ENCODE data around the gene GNB3. TPM values are rescaled to one million over a fixed set of nuclear protein-coding genes. Genes with fewer than 3 reads are reported as not detected.

The GNB3 gene
- total and polyA plus RNA-seq, 9 of the 15 experiments (the other 6 are each of a cell fraction or from before 2014, with no cell fraction given) = 1.4 to 5.8 (median 2.0) TPM

DNA sequence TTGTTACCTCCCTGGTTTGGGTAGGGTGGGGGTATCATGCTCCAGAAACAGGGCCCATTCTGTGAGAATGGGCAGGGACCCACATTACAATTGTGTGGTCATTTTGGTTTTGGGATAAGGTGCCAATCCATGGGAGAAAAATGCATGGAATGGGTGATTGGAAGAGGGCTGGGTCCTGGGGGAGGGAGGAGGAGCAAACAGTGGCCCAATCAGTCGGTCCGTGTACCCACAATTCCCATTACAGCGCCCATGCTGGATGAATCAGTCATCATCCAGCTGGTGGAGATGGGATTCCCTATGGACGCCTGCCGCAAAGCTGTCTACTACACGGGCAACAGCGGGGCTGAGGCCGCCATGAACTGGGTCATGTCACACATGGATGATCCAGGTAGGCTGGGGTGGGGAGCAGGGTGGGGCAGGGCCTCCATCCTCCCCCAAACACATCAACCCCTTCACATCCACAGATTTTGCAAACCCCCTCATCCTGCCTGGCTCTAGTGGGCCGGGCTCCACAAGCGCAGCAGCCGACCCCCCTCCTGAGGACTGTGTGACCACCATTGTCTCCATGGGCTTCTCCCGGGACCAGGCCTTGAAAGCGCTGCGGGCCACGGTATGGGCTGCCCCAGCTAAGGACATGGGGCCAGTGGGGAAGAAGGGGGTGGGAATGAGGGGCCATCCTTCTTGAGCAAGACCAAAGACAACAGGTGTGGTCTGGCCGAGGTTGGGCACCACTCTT is 23.0 kb downstream of the GNB3 start:
- peaks cover 19% of the 10 kb centered on the region for H3K79me2 ChIP-seq (ENCODE audit: control insufficient read depth, insufficient read depth, low read length)
- H3K36me3 ChIP-seq (ENCODE audit: control insufficient read depth, insufficient read depth, low read length) = peaks cover 71% of the 10 kb centered on the region; the same call in 2 of the 3 replicates
- no peaks in the 10 kb centered on the region for H3K27me3 ChIP-seq (ENCODE audit: control insufficient read depth in 2 of 2, insufficient read depth in 2 of 2, low read length in 2 of 2)
- intact Hi-C loops (cut with micrococcal nuclease) = no loop called here
- H3K9me1 ChIP-seq (ENCODE audit: control insufficient read depth, insufficient read depth, low read length) = no peaks in the 10 kb centered on the region
- peaks cover 14 to 23% of the 10 kb centered on the region in 2 experiments; a peak in 4 of 5 replicates for H3K4me1 ChIP-seq (replicated peaks in 1 of 2; ENCODE audit: control insufficient read depth in 2 of 2, insufficient read depth in 2 of 2, low read length in 2 of 2)
- H3K27ac ChIP-seq (ENCODE audit: extremely low read depth, low read depth, low read length) = no peak overlapping the region
- H3K4me2 ChIP-seq (ENCODE audit: insufficient read depth, low read length) = no peak overlapping the region
- CTCF ChIA-PET (ENCODE audit: low intra/inter-chr PET ratio) = no interaction called here
- POLR2A ChIA-PET = interaction anchor here (0.9 to 11.3 kb wide), 3 partner anchors 8 to 10 kb away, joined by 3 to 174 read pairs (median 4); partner anchors contain the start of genes CDCA3, SPSB2 and USP5
- in situ Hi-C loops (cut with MboI) = no loop called here
- no peak for FAIRE-seq
- no peak overlapping the region for H2AFZ ChIP-seq (ENCODE audit: low read depth, low read length)
- ATAC-seq = no peak
- peaks cover 9% of the 10 kb centered on the region; the same call in 1 of the 2 replicates for H4K20me1 ChIP-seq (replicated peaks; ENCODE audit: control insufficient read depth, insufficient read depth, low read length)
- H3K9me3 ChIP-seq (replicated peaks; ENCODE audit: control insufficient read depth, insufficient read depth, low read depth, low read length) = no peaks in the 10 kb centered on the region
- no peak overlapping the region for H3K4me3 ChIP-seq
- no peak for TF ChIP-seq PHF8 (IDR thresholded peaks at IDR 0.05; ENCODE audit: borderline replicate concordance, low read length)
- TF ChIP-seq NFE2L1 (tag; IDR thresholded peaks at IDR 0.05; ENCODE audit: borderline replicate concordance, low read depth) = no peak
- TF ChIP-seq ILK (tag; IDR thresholded peaks at IDR 0.05; ENCODE audit: borderline replicate concordance, low read depth) = no peak
- no peak for TF ChIP-seq ZFPM2 (CRISPR knock-in tag; IDR thresholded peaks at IDR 0.05)
- no peak for TF ChIP-seq XRCC4 (IDR thresholded peaks at IDR 0.05; ENCODE audit: extremely low read depth, insufficient read depth, insufficient read length)
- TF ChIP-seq BRD4 (IDR thresholded peaks at IDR 0.05) = no peak
- TF ChIP-seq ZSCAN29 (IDR thresholded peaks at IDR 0.05) = no peak
- TF ChIP-seq MYBL2 (IDR thresholded peaks at IDR 0.05; ENCODE audit: low read depth) = no peak
- TF ChIP-seq MYBL2 (CRISPR knock-in tag; IDR thresholded peaks at IDR 0.05; ENCODE audit: borderline replicate concordance) = no peak
- TF ChIP-seq CREB3L1 (IDR thresholded peaks at IDR 0.05; ENCODE audit: borderline replicate concordance, low read depth) = no peak
- TF ChIP-seq SNRNP70 (optimal IDR thresholded peaks at IDR 0.05; ENCODE audit: low read depth, low read length) = no peak
- TF ChIP-seq ETV6 (IDR thresholded peaks at IDR 0.05; ENCODE audit: borderline replicate concordance in 1 of 2, low read depth in 2 of 2, low read length in 1 of 2) = no peak
- no peak for TF ChIP-seq ETV6 (CRISPR knock-in tag; IDR thresholded peaks at IDR 0.05; ENCODE audit: borderline replicate concordance)
- no peak for TF ChIP-seq NFIC (IDR thresholded peaks at IDR 0.05)
- no peak for TF ChIP-seq ZFP36 (IDR thresholded peaks at IDR 0.05; ENCODE audit: low read depth, low read length, partially characterized antibody)
- TF ChIP-seq SMC3 (conservative IDR thresholded peaks at IDR 0.05; ENCODE audit: insufficient read depth, low read depth, low read length) = no peak
- TF ChIP-seq TAF15 (IDR thresholded peaks at IDR 0.05; ENCODE audit: low read depth, low read length) = no peak
- no peak for TF ChIP-seq NR2C2 (CRISPR knock-in tag; IDR thresholded peaks at IDR 0.05)
- no peak for TF ChIP-seq NR2C2 (tag; IDR thresholded peaks at IDR 0.05)
- TF ChIP-seq JUN (IDR thresholded peaks at IDR 0.05; ENCODE audit: borderline replicate concordance, low read depth, low read length) = no peak
- TF ChIP-seq JUN (CRISPR knock-in tag; IDR thresholded peaks at IDR 0.05; ENCODE audit: borderline replicate concordance) = no peak
- DNase-seq (ENCODE audit: extremely low read depth in 1 of 4, low spot score in 3 of 4) = no peak
- no peak overlapping the region; a peak in 1 of 4 replicates for H3K9ac ChIP-seq (ENCODE audit: insufficient read depth in 1 of 2, low read depth in 2 of 2, low read length in 2 of 2)
- BruUV-seq (replicated peaks) = no TSS peak
- 92% methylated on average over 7 of the region's 16 CpGs for WGBS (ENCODE audit: insufficient coverage, low coverage, missing lambda C conversion rate)

All from K562 (cell line).